Ishikawa (cell line): ENCODE data around the gene ZAR1L.

Source experiments
- CEBPB ChIP-seq: IDR thresholded peaks from 2 replicates; pipeline ENCODE4 v1.6.1; 2012
- CREB1 ChIP-seq: IDR thresholded peaks from 2 replicates; pipeline ENCODE4 v1.6.1; 2012; ENCODE audit warnings: low read depth
- EGR1 ChIP-seq: IDR thresholded peaks from 2 replicates; pipeline ENCODE4 v1.6.1; 2012
- EP300 ChIP-seq: IDR thresholded peaks from 2 replicates; pipeline ENCODE4 v1.6.1; 2012; ENCODE audit warnings: borderline replicate concordance
- FOXM1 ChIP-seq: IDR thresholded peaks from 2 replicates; pipeline ENCODE4 v1.6.1; 2012; ENCODE audit warnings: low read depth, borderline replicate concordance
- RAD21 ChIP-seq: IDR thresholded peaks from 2 replicates; pipeline ENCODE4 v1.6.1; 2012; ENCODE audit warnings: low read depth
- TAF1 ChIP-seq: IDR thresholded peaks from 2 replicates; pipeline ENCODE4 v1.6.1; 2012; ENCODE audit warnings: low read depth, mild to moderate bottlenecking
- YY1 ChIP-seq: IDR thresholded peaks from 2 replicates; pipeline ENCODE4 v1.6.1; 2012; ENCODE audit warnings: low read depth
- TF ChIP-seq, protein P1 (sequence below): IDR thresholded peaks from 2 replicates; pipeline ENCODE4 v1.6.1; 2012; ENCODE audit warnings: low read depth, mild to moderate bottlenecking
- TF ChIP-seq, protein P2 (sequence below): IDR thresholded peaks from 2 replicates; pipeline ENCODE4 v1.6.1; 2012
- TF ChIP-seq, protein P3 (sequence below): IDR thresholded peaks from 2 replicates; pipeline ENCODE4 v1.6.1; 2012

DNA sequence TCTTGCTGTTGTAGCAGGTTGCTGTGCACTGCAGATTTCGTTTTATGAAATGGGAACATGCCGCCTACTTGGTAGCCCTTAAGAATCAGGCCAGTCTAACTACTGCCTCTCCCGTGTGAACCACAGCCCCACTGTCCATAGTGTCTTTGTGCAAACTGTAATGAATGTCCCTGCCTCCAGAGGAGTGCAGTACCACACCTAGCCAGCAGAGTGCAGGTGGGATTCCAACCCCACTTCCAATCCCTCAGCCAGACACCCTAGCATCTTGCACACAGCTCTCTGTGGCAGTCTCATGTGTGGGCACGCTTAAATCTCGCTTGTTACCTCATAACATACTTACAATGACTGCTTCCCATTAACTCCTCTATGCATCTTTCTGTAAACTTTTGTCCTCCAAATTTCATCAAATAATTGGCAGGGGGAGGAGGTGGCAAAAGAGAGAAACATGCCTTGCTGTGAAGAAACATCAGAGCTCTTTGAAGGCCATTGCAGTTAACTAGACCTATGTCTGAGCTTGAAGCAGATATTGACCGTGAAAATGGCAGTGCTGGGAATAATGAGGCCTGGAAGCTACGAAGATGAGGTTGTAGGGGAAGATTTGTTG is 47.2 kb downstream of the ZAR1L start:
- TF ChIP-seq, protein P1, sequence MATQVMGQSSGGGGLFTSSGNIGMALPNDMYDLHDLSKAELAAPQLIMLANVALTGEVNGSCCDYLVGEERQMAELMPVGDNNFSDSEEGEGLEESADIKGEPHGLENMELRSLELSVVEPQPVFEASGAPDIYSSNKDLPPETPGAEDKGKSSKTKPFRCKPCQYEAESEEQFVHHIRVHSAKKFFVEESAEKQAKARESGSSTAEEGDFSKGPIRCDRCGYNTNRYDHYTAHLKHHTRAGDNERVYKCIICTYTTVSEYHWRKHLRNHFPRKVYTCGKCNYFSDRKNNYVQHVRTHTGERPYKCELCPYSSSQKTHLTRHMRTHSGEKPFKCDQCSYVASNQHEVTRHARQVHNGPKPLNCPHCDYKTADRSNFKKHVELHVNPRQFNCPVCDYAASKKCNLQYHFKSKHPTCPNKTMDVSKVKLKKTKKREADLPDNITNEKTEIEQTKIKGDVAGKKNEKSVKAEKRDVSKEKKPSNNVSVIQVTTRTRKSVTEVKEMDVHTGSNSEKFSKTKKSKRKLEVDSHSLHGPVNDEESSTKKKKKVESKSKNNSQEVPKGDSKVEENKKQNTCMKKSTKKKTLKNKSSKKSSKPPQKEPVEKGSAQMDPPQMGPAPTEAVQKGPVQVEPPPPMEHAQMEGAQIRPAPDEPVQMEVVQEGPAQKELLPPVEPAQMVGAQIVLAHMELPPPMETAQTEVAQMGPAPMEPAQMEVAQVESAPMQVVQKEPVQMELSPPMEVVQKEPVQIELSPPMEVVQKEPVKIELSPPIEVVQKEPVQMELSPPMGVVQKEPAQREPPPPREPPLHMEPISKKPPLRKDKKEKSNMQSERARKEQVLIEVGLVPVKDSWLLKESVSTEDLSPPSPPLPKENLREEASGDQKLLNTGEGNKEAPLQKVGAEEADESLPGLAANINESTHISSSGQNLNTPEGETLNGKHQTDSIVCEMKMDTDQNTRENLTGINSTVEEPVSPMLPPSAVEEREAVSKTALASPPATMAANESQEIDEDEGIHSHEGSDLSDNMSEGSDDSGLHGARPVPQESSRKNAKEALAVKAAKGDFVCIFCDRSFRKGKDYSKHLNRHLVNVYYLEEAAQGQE = no peak
- TF ChIP-seq TAF1 = no peak
- TF ChIP-seq FOXM1 = no peak
- no peak for TF ChIP-seq YY1
- TF ChIP-seq EP300 = no peak
- TF ChIP-seq EGR1 = no peak
- TF ChIP-seq, protein P2, sequence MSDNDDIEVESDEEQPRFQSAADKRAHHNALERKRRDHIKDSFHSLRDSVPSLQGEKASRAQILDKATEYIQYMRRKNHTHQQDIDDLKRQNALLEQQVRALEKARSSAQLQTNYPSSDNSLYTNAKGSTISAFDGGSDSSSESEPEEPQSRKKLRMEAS = no peak
- no peak for TF ChIP-seq CEBPB
- TF ChIP-seq CREB1 = no peak
- peak; percentile 81 for TF ChIP-seq RAD21
- TF ChIP-seq, protein P3, sequence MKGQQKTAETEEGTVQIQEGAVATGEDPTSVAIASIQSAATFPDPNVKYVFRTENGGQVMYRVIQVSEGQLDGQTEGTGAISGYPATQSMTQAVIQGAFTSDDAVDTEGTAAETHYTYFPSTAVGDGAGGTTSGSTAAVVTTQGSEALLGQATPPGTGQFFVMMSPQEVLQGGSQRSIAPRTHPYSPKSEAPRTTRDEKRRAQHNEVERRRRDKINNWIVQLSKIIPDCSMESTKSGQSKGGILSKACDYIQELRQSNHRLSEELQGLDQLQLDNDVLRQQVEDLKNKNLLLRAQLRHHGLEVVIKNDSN = no peak
